ENCODE measurements around the gene ART5. TPM values are rescaled to one million over a fixed set of nuclear protein-coding genes. Genes with fewer than 3 reads are reported as not detected.

The ART5 gene
- total RNA-seq, 1 donor from 2014 or later, result 0.54 TPM

GRCh38 chr11:3641191-3641590 lies 601 bp downstream of the ART5 start:
- Histone ChIP-seq H3K4me3 (ENCODE audit: low read depth, low read length) (no peak overlapping the region), H3K36me3 (ENCODE audit: control insufficient read depth, insufficient read depth, low read length) (no peaks in the 10 kb centered on the region), H3K27me3 (ENCODE audit: control insufficient read depth, insufficient read depth, low read length) (peaks cover 19% of the 10 kb centered on the region)
- no peak for DNase-seq (ENCODE audit: low read depth)
- no peak for TF ChIP-seq CTCF (IDR thresholded peaks at IDR 0.05; ENCODE audit: insufficient read depth, low read length, poor library complexity, severe bottlenecking)

GRCh38 chr11:3639841-3640240 lies 2.0 kb downstream of the ART5 start:
- Histone ChIP-seq H3K36me3 (ENCODE audit: control insufficient read depth, insufficient read depth, low read length) (no peaks in the 10 kb centered on the region), H3K27me3 (ENCODE audit: control insufficient read depth, insufficient read depth, low read length) (peaks cover 23% of the 10 kb centered on the region), H3K4me3 (ENCODE audit: low read depth, low read length) (no peak overlapping the region)
- no peak for TF ChIP-seq CTCF (IDR thresholded peaks at IDR 0.05; ENCODE audit: insufficient read depth, low read length, poor library complexity, severe bottlenecking)
- no peak for DNase-seq (ENCODE audit: low read depth)

- H3K27me3 ChIP-seq (ENCODE audit: control insufficient read depth, insufficient read depth, low read length), result peaks cover 23% of the 10 kb centered on the region
- no peak overlapping the region for H3K4me3 ChIP-seq (ENCODE audit: low read depth, low read length)
- no peak for DNase-seq (ENCODE audit: low read depth)
- TF ChIP-seq CTCF (IDR thresholded peaks at IDR 0.05; ENCODE audit: insufficient read depth, low read length, poor library complexity, severe bottlenecking), result no peak
- H3K36me3 ChIP-seq (ENCODE audit: control insufficient read depth, insufficient read depth, low read length), result no peaks in the 10 kb centered on the region
Observed at GRCh38 chr11:3638513-3638912, 3.3 kb downstream of the ART5 start.

GRCh38 chr11:3637201-3637600 lies 4.6 kb downstream of the ART5 start:
- Histone ChIP-seq H3K27me3 (ENCODE audit: control insufficient read depth, insufficient read depth, low read length) (peaks cover 15% of the 10 kb centered on the region), H3K4me3 (ENCODE audit: low read depth, low read length) (no peak overlapping the region), H3K36me3 (ENCODE audit: control insufficient read depth, insufficient read depth, low read length) (no peaks in the 10 kb centered on the region)
- no peak for DNase-seq (ENCODE audit: low read depth)
- no peak for TF ChIP-seq CTCF (IDR thresholded peaks at IDR 0.05; ENCODE audit: insufficient read depth, low read length, poor library complexity, severe bottlenecking)

GRCh38 chr11:3635641-3636375 lies 6.0 kb downstream of the ART5 start:
- Histone ChIP-seq H3K36me3 (ENCODE audit: control insufficient read depth, insufficient read depth, low read length) (no peaks in the 10 kb centered on the region), H3K4me3 (ENCODE audit: low read depth, low read length) (no peak overlapping the region), H3K27me3 (ENCODE audit: control insufficient read depth, insufficient read depth, low read length) (peaks cover 13% of the 10 kb centered on the region)
- no peak for TF ChIP-seq CTCF (IDR thresholded peaks at IDR 0.05; ENCODE audit: insufficient read depth, low read length, poor library complexity, severe bottlenecking)
- no peak for DNase-seq (ENCODE audit: low read depth)
